SK-N-SH (cell line): Measurements from ENCODE around the gene HCRTR2. TPM values are rescaled to one million over a fixed set of nuclear protein-coding genes. Genes with fewer than 3 reads are reported as not detected.

ENCODE experiments used
- CTCF ChIA-PET: fragments of 300-600, 350-600 bp; formaldehyde crosslinking; extraction: SDS; loops from one replicate; lab custom pipeline; 2021; lab: Yijun Ruan, JAX
- POLR2A ChIA-PET: fragments of 350-600 bp; sonication (Branson Sonifier 250); formaldehyde crosslinking; extraction: SDS; loops from one replicate; lab custom pipeline; 2020; ENCODE audit warnings: antibody characterized with exemption, inconsistent platforms; lab: Yijun Ruan, JAX
- DNase-seq: peaks from one replicate; pipeline ENCODE4 v3.0.0; 2012
- H2AFZ ChIP-seq: fragments of 200-600 bp; sonication (generic); 2 replicates; pipeline ENCODE4 v1.8.1; 2016; ENCODE audit warnings: antibody characterized with exemption, mild to moderate bottlenecking, low read depth
- H3F3A ChIP-seq: fragments of 200-600 bp; sonication (generic); replicated peaks from 2 replicates; pipeline ENCODE3; 2016; ENCODE audit warnings: antibody characterized with exemption, mild to moderate bottlenecking; ENCODE audit not compliant: insufficient read depth
- H3K27ac ChIP-seq, 2 experiments: fragments of 200-500 bp in 1 of 2; fragments of 200-600 bp in 1 of 2; sonication (Bioruptor generic) in 1 of 2; sonication (generic), shearing (Covaris generic) in 1 of 2; 2 replicates each; pipeline versions ENCODE4 v1.5.1 to v1.6.1; 2014 to 2016; ENCODE audit warnings: low read depth in 2 of 2, inconsistent platforms in 1 of 2, low read length in 1 of 2, mild to moderate bottlenecking in 1 of 2, mixed read lengths in 1 of 2
- H3K27me3 ChIP-seq: fragments of 200-600 bp; sonication (generic), shearing (Covaris generic); 2 replicates; pipeline ENCODE4 v1.6.1; 2016; ENCODE audit warnings: mixed run types; ENCODE audit not compliant: insufficient read depth
- H3K36me3 ChIP-seq, 2 experiments: fragments of 200-500 bp in 1 of 2; fragments of 200-600 bp in 1 of 2; sonication (Bioruptor generic) in 1 of 2; sonication (generic) in 1 of 2; replicated peaks in 1 of 2; 2 replicates each; pipeline versions ENCODE3 to v1.5.1; 2014 to 2016; ENCODE audit warnings: low read length in 1 of 2, mild to moderate bottlenecking in 1 of 2; ENCODE audit not compliant: insufficient read depth in 2 of 2, control insufficient read depth in 1 of 2
- H3K4me1 ChIP-seq, 2 experiments: fragments of 200-500 bp in 1 of 2; fragments of 200-600 bp in 1 of 2; sonication (Bioruptor generic) in 1 of 2; sonication (generic), shearing (Covaris generic) in 1 of 2; 2 replicates each; pipeline versions ENCODE4 v1.5.1 to v1.6.1; 2014 to 2016; ENCODE audit warnings: low read depth in 1 of 2, low read length in 1 of 2, mixed run types in 1 of 2; ENCODE audit not compliant: insufficient read depth in 2 of 2, control insufficient read depth in 1 of 2
- H3K4me2 ChIP-seq: fragments of 200-600 bp; sonication (generic), shearing (Covaris generic); 2 replicates; pipeline ENCODE4 v1.6.1; 2017; ENCODE audit warnings: mixed run types
- H3K4me3 ChIP-seq, 2 experiments: fragments of 200-500 bp in 1 of 2; fragments of 200-600 bp in 1 of 2; sonication (Bioruptor generic) in 1 of 2; sonication (generic), shearing (Covaris generic) in 1 of 2; 2 replicates each; pipeline versions ENCODE4 v1.5.1 to v1.8.1; 2014 to 2016; ENCODE audit warnings: low read depth in 2 of 2, inconsistent platforms in 1 of 2, low read length in 1 of 2, mild to moderate bottlenecking in 1 of 2, mixed read lengths in 1 of 2, moderate library complexity in 1 of 2
- H3K79me2 ChIP-seq: fragments of 200-600 bp; sonication (generic); 2 replicates; pipeline ENCODE4 v1.8.1; 2017; ENCODE audit warnings: mild to moderate bottlenecking; ENCODE audit not compliant: insufficient read depth
- H3K9ac ChIP-seq: fragments of 200-600 bp; sonication (generic); 2 replicates; pipeline ENCODE4 v1.6.1; 2017; ENCODE audit warnings: mixed run types
- H3K9me2 ChIP-seq: fragments of 200-600 bp; sonication (generic); 2 replicates; pipeline ENCODE4 v1.6.1; 2017; ENCODE audit warnings: mixed run types
- H3K9me3 ChIP-seq: fragments of 200-600 bp; sonication (generic); 2 replicates; pipeline ENCODE4 v1.6.1; 2017; ENCODE audit warnings: mixed run types, mild to moderate bottlenecking, moderate library complexity
- H4K20me1 ChIP-seq: fragments of 200-600 bp; sonication (generic); 2 replicates; pipeline ENCODE4 v1.6.1; 2017; ENCODE audit warnings: mild to moderate bottlenecking, mixed run types; ENCODE audit not compliant: insufficient read depth
- CHD2 ChIP-seq: fragments of 150-350 bp; IDR thresholded peaks from 2 replicates; pipeline ENCODE4 v1.6.1; 2018; ENCODE audit warnings: low read length; ENCODE audit not compliant: partially characterized antibody
- CTCF ChIP-seq: fragments of 200-600 bp; sonication (generic); IDR thresholded peaks from 2 replicates; pipeline ENCODE4 v1.6.1; 2017; ENCODE audit warnings: antibody characterized with exemption, mild to moderate bottlenecking, moderate library complexity
- EP300 ChIP-seq, 2 experiments: IDR thresholded peaks; 2 replicates each; pipeline versions ENCODE4 v1.4.0 to v1.6.1; 2012; ENCODE audit warnings: borderline replicate concordance in 1 of 2, low read depth in 1 of 2, low read length in 1 of 2
- FOSL2 ChIP-seq: IDR thresholded peaks from 2 replicates; pipeline ENCODE4 v1.4.0; 2012; ENCODE audit warnings: low read depth, mild to moderate bottlenecking, moderate library complexity, borderline replicate concordance
- FOXJ3 ChIP-seq: sonication (generic); formaldehyde crosslinking; IDR thresholded peaks from 2 replicates; pipeline ENCODE4 v1.5.1; 2020; ENCODE audit warnings: mild to moderate bottlenecking, missing genetic modification reagents
- IRF3 ChIP-seq: fragments of 150-350 bp; IDR thresholded peaks from 2 replicates; pipeline ENCODE4 v1.6.1; 2016; ENCODE audit warnings: mild to moderate bottlenecking, low read depth, low read length
- MAX ChIP-seq: IDR thresholded peaks from 2 replicates; pipeline ENCODE4 v1.4.0; 2012; ENCODE audit warnings: low read depth
- MXI1 ChIP-seq: IDR thresholded peaks from 2 replicates; pipeline ENCODE4 v1.6.1; 2012; ENCODE audit warnings: mild to moderate bottlenecking, low read depth, low read length, improper control_type of control experiment
- NFIC ChIP-seq: IDR thresholded peaks from 2 replicates; pipeline ENCODE4 v1.4.0; 2012; ENCODE audit warnings: borderline replicate concordance
- NRF1 ChIP-seq: IDR thresholded peaks from 2 replicates; pipeline ENCODE4 v1.6.1; 2012; ENCODE audit warnings: low read depth, mild to moderate bottlenecking, low read length
- REST ChIP-seq: IDR thresholded peaks from 2 replicates; pipeline ENCODE4 v1.6.1; 2012; ENCODE audit warnings: mild to moderate bottlenecking, low read depth, low read length, moderate library complexity
- RFX5 ChIP-seq: IDR thresholded peaks from 2 replicates; pipeline ENCODE4 v1.6.1; 2012; ENCODE audit warnings: mild to moderate bottlenecking, improper control_type of control experiment, low read length
- RXRA ChIP-seq: IDR thresholded peaks from 2 replicates; pipeline ENCODE4 v1.4.0; 2012; ENCODE audit warnings: low read depth, mild to moderate bottlenecking, borderline replicate concordance
- TCF12 ChIP-seq: IDR thresholded peaks from 2 replicates; pipeline ENCODE4 v1.4.0; 2012
- TEAD4 ChIP-seq: IDR thresholded peaks from 2 replicates; pipeline ENCODE4 v1.4.0; 2012; ENCODE audit warnings: mild to moderate bottlenecking, borderline replicate concordance; ENCODE audit not compliant: insufficient read depth
- USF2 ChIP-seq: fragments of 150-350 bp; IDR thresholded peaks from 2 replicates; pipeline ENCODE4 v1.6.1; 2017; ENCODE audit warnings: antibody characterized with exemption, low read length, low read depth, borderline replicate concordance
- YY1 ChIP-seq: IDR thresholded peaks from 2 replicates; pipeline ENCODE4 v1.4.0; 2012; ENCODE audit warnings: low read depth, mild to moderate bottlenecking
- ZBTB33 ChIP-seq: IDR thresholded peaks from 2 replicates; pipeline ENCODE4 v1.4.0; 2012; ENCODE audit warnings: low read depth, borderline replicate concordance
- WGBS: methylation state at CpG from one replicate; pipeline ENCODE4 v1.1.6; 2017; ENCODE audit warnings: low lambda C conversion rate; 5-methylcytosine and 5-hydroxymethylcytosine counted together
- polyA plus RNA-seq, 3 experiments: library from polyadenylated mRNA; depleted of rRNA; stranded (reverse); fragments of >200 nt; gene quantifications; 2 replicates each; pipeline ENCODE4 v1.2.3, GENCODE V29; 2012

Gene HCRTR2
- polyA plus RNA-seq, 1 of the 3 experiments (the other 2 are of a cell fraction): not detected

- Histone ChIP-seq H4K20me1 (no peaks in the 10 kb centered on the region), H3K27ac (no peak overlapping the region), H3K4me3 (no peak overlapping the region), H3K9me2 (no peaks in the 10 kb centered on the region), H3K4me1 (no peaks in the 10 kb centered on the region), H3K36me3 (no peaks in the 10 kb centered on the region)
- no peak for TF ChIP-seq FOXJ3 (CRISPR knock-in tag)
- no peak for TF ChIP-seq RFX5
- TF ChIP-seq, all 33 proteins: peak for 0
- Histone ChIP-seq H3F3A (no peaks in the 10 kb centered on the region), H3K4me2 (no peak overlapping the region), H3K9ac (no peak overlapping the region), H2AFZ (no peak overlapping the region), H3K79me2 (no peaks in the 10 kb centered on the region), H3K27me3 (no peaks in the 10 kb centered on the region), H3K9me3 (no peaks in the 10 kb centered on the region)
- DNase-seq: no peak
- ChIA-PET CTCF (no interaction called here), POLR2A (no interaction called here)
Measured at GRCh38 chr6:55210952-55211351, 36.6 kb downstream of the HCRTR2 start.

- no peak overlapping the region for H3K4me2 ChIP-seq
- H3K4me1 ChIP-seq: no peaks in the 10 kb centered on the region
- H3K4me3 ChIP-seq: no peak overlapping the region
- no peak overlapping the region for H2AFZ ChIP-seq
- ChIA-PET POLR2A (no interaction called here), CTCF (no interaction called here)
- H3F3A ChIP-seq: no peaks in the 10 kb centered on the region
- no peaks in the 10 kb centered on the region for H4K20me1 ChIP-seq
- WGBS: 0% methylated on average over 2 of the region's 2 CpGs
- H3K27ac ChIP-seq: no peak overlapping the region
- no peaks in the 10 kb centered on the region for H3K79me2 ChIP-seq
- H3K9me3 ChIP-seq: no peaks in the 10 kb centered on the region
- H3K9ac ChIP-seq: no peak overlapping the region
- H3K27me3 ChIP-seq: no peaks in the 10 kb centered on the region
- TF ChIP-seq CTCF: no peak
- TF ChIP-seq NFIC: no peak
- TF ChIP-seq IRF3: no peak
- no peak for TF ChIP-seq REST
- TF ChIP-seq EP300 (IDR thresholded peaks at IDR 0.05; ENCODE audit: borderline replicate concordance in 1 of 2, low read depth in 1 of 2, low read length in 1 of 2): no peak
- TF ChIP-seq CHD2: no peak
- TF ChIP-seq FOSL2: no peak
- TF ChIP-seq TEAD4: no peak
- no peak for TF ChIP-seq MXI1
- TF ChIP-seq MAX: no peak
- no peak for TF ChIP-seq TCF12
- TF ChIP-seq YY1: no peak
- no peak for TF ChIP-seq RXRA
- TF ChIP-seq USF2: no peak
- TF ChIP-seq ZBTB33: no peak
- TF ChIP-seq NRF1: no peak
- no peak for DNase-seq
- no peaks in the 10 kb centered on the region for H3K9me2 ChIP-seq
- no peaks in the 10 kb centered on the region for H3K36me3 ChIP-seq
Measured at GRCh38 chr6:55212156-55212555, 37.8 kb downstream of the HCRTR2 start.
